HUES6 (cell line): Measurements from ENCODE around the gene MRTO4.
"Not testable (repeated sequence)": the region's sequence is repeated elsewhere in the genome, so short reads cannot be mapped to it uniquely, and the experiment has no call there.

Experiments
- H3K27ac ChIP-seq: 2 replicates; pipeline ENCODE4 v1.7.0; 2013; ENCODE audit warnings: low read depth, mild to moderate bottlenecking, low read length, inconsistent platforms
- H3K27me3 ChIP-seq: 2 replicates; pipeline ENCODE4 v1.6.1; 2013; ENCODE audit warnings: low read length; ENCODE audit not compliant: control insufficient read depth, insufficient read depth
- H3K36me3 ChIP-seq: 2 replicates; pipeline ENCODE4 v1.6.1; 2013; ENCODE audit warnings: low read length; ENCODE audit not compliant: control insufficient read depth, insufficient read depth
- H3K4me1 ChIP-seq: 2 replicates; pipeline ENCODE4 v1.6.1; 2013; ENCODE audit warnings: low read length; ENCODE audit not compliant: control insufficient read depth, insufficient read depth
- H3K4me3 ChIP-seq: 2 replicates; pipeline ENCODE4 v1.5.1; 2013; ENCODE audit warnings: low read depth, low read length
- H3K9ac ChIP-seq: one replicate; pipeline ENCODE4 v1.6.1; 2013; ENCODE audit warnings: mild to moderate bottlenecking, low read length
- H3K9me3 ChIP-seq: 2 replicates; pipeline ENCODE4 v1.6.1; 2013; ENCODE audit warnings: low read depth, low read length; ENCODE audit not compliant: control insufficient read depth, insufficient read depth

Gene MRTO4

GRCh38 chr1:19210772-19211549, 40.6 kb upstream of the MRTO4 start:
- H3K4me3 ChIP-seq = peak overlapping the region; percentile 86
- H3K4me1 ChIP-seq = peaks cover 6% of the 10 kb centered on the region
- no peaks in the 10 kb centered on the region for H3K9me3 ChIP-seq
- no peaks in the 10 kb centered on the region for H3K27me3 ChIP-seq
- peak overlapping the region; percentile 70 for H3K27ac ChIP-seq
- peaks cover 29% of the 10 kb centered on the region for H3K36me3 ChIP-seq
- H3K9ac ChIP-seq = peak overlapping the region; percentile 97

GRCh38 chr1:19212167-19212566, 39.4 kb upstream of the MRTO4 start:
- Histone ChIP-seq H3K4me1 (peaks cover 6% of the 10 kb centered on the region), H3K9ac (no peak overlapping the region), H3K4me3 (no peak overlapping the region), H3K27ac (no peak overlapping the region), H3K36me3 (peaks cover 41% of the 10 kb centered on the region), H3K27me3 (no peaks in the 10 kb centered on the region), H3K9me3 (no peaks in the 10 kb centered on the region)

- H3K4me3 ChIP-seq = no peak overlapping the region
- H3K9me3 ChIP-seq = no peaks in the 10 kb centered on the region
- H3K9ac ChIP-seq = no peak overlapping the region
- H3K4me1 ChIP-seq = peaks cover 6% of the 10 kb centered on the region
- H3K27me3 ChIP-seq = no peaks in the 10 kb centered on the region
- no peak overlapping the region for H3K27ac ChIP-seq
- peaks cover 55% of the 10 kb centered on the region for H3K36me3 ChIP-seq
These were observed 38.0 kb upstream of the MRTO4 start for GRCh38 chr1:19213580-19213979.

GRCh38 chr1:19216585-19216984, 35.0 kb upstream of the MRTO4 start:
- H3K36me3 ChIP-seq = peaks cover 85% of the 10 kb centered on the region
- H3K4me3 ChIP-seq, H3K27me3 ChIP-seq, H3K27ac ChIP-seq, H3K9ac ChIP-seq, H3K4me1 ChIP-seq, H3K9me3 ChIP-seq: not testable (repeated sequence)

- no peak overlapping the region for H3K4me3 ChIP-seq
- no peak overlapping the region for H3K27ac ChIP-seq
- H3K9ac ChIP-seq = no peak overlapping the region
- H3K27me3 ChIP-seq = no peaks in the 10 kb centered on the region
- H3K9me3 ChIP-seq = no peaks in the 10 kb centered on the region
- H3K36me3 ChIP-seq = peaks cover 95% of the 10 kb centered on the region
- H3K4me1 ChIP-seq = no peaks in the 10 kb centered on the region
These were observed 32.2 kb upstream of the MRTO4 start for GRCh38 chr1:19219451-19219850.

GRCh38 chr1:19220080-19220846, 31.3 kb upstream of the MRTO4 start:
- Histone ChIP-seq H3K9me3 (no peaks in the 10 kb centered on the region), H3K4me1 (no peaks in the 10 kb centered on the region), H3K9ac (no peak overlapping the region), H3K27ac (no peak overlapping the region), H3K27me3 (no peaks in the 10 kb centered on the region), H3K4me3 (no peak overlapping the region), H3K36me3 (peaks cover 97% of the 10 kb centered on the region)

GRCh38 chr1:19220991-19221390, 30.6 kb upstream of the MRTO4 start:
- H3K9ac ChIP-seq = no peak overlapping the region
- H3K27me3 ChIP-seq = no peaks in the 10 kb centered on the region
- H3K27ac ChIP-seq = no peak overlapping the region
- H3K4me3 ChIP-seq = no peak overlapping the region
- H3K36me3 ChIP-seq = peaks cover 100% of the 10 kb centered on the region
- H3K9me3 ChIP-seq = no peaks in the 10 kb centered on the region
- H3K4me1 ChIP-seq = no peaks in the 10 kb centered on the region

- peaks cover 98% of the 10 kb centered on the region for H3K36me3 ChIP-seq
- H3K27me3 ChIP-seq = no peaks in the 10 kb centered on the region
- no peak overlapping the region for H3K9ac ChIP-seq
- H3K4me1 ChIP-seq = no peaks in the 10 kb centered on the region
- no peak overlapping the region for H3K27ac ChIP-seq
- H3K9me3 ChIP-seq = no peaks in the 10 kb centered on the region
- no peak overlapping the region for H3K4me3 ChIP-seq
These were observed 29.0 kb upstream of the MRTO4 start for GRCh38 chr1:19222573-19222972.

- H3K36me3 ChIP-seq = peaks cover 97% of the 10 kb centered on the region
- no peak overlapping the region for H3K9ac ChIP-seq
- no peak overlapping the region for H3K27ac ChIP-seq
- no peaks in the 10 kb centered on the region for H3K9me3 ChIP-seq
- no peak overlapping the region for H3K4me3 ChIP-seq
- no peaks in the 10 kb centered on the region for H3K4me1 ChIP-seq
- no peaks in the 10 kb centered on the region for H3K27me3 ChIP-seq
These were observed 28.4 kb upstream of the MRTO4 start for GRCh38 chr1:19222979-19223824.

- H3K36me3 ChIP-seq = peaks cover 96% of the 10 kb centered on the region
- no peak overlapping the region for H3K4me3 ChIP-seq
- no peaks in the 10 kb centered on the region for H3K27me3 ChIP-seq
- H3K9ac ChIP-seq = no peak overlapping the region
- H3K4me1 ChIP-seq = no peaks in the 10 kb centered on the region
- no peaks in the 10 kb centered on the region for H3K9me3 ChIP-seq
- no peak overlapping the region for H3K27ac ChIP-seq
These were observed 22.4 kb upstream of the MRTO4 start for GRCh38 chr1:19229229-19229628.
